Embryonic facial prominence (tissue), 1 donor: ENCODE measurements around the gene GANAB.
"Not testable (repeated sequence)": the region's sequence is repeated elsewhere in the genome, so short reads cannot be mapped to it uniquely, and the experiment has no call there.

Experiments
- DNase-seq: peaks from one replicate; pipeline ENCODE4 v3.0.0-alpha.2; 2016; ENCODE audit errors: extremely low spot score

The GANAB gene

DNA sequence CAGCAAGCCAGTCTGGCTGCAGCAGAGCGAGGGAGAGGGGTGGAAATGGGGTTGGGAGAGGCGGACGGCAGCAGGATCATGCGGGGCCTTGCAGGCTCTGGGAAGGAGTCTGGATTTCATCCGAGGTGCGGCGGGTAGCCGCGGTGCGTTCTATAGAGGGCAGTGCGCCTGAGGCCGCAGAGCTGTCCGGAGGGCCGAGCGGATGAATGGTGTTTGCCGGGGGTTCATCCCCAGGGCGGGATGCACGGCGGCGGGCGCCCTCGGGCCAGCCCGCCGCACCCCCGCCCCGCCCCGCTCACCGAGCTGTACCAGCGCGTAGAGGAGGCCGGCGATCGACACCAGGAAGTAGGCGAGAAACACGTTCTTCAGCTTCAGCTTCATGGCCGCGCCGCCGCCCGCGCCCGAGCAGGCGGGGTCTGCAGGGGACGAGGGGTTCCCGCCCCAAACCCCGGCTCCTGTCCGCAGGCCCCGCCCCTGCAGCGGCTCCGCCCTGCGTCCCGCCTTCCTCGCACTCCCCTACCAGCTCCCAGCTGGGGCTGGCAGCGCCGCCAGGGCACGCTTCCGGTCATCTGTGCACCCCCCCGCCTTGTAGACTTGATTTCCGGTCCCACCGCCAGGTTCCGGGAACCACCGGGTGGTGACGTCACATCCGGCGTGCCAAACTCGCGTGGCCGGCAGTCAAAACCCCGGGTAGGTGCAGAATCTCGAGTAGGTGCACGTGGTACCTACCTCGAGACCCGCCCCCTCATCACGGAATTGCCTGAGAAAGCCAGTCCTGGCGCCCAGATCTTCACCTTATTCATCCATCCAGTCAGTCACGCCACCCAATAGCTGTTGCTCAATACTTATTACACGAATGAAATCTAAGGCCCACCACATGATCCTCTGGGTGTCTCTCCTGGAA lies 24.6 kb downstream of the GANAB start, which contains the start of gene B3GAT3:
TSS of gene B3GAT3 (minus strand) at position 420 of the 904 bp plus-strand sequence. CDS start at position 381, 39 bp downstream.
- DNase-seq: peak; percentile 80

DNA sequence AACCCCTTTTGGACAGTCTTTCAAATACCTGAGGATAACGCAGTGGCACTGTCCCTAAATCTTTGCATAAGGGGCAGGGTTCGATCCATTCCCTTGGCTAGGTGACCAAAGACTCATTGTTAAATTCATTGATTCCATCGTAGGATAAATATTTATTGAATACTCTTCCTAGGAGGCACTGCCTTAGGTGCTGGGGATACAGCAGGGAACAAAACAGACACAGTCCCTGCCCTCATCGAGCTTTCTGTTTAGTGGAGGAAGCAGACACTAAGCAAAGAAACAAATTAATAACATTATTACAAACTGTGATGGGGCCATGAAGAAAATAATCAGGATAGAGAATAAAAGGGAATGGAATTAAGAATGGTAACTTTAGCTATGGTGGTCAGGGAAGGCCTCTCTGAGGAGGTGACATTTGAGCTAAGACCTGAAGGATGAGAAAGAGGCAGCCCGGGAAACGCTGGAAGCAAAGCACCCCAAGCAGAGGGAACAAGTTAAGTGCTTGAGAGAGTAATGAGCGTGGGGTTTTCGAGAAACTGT lies 25.3 kb downstream of the GANAB start:
- DNase-seq: no peak

DNA sequence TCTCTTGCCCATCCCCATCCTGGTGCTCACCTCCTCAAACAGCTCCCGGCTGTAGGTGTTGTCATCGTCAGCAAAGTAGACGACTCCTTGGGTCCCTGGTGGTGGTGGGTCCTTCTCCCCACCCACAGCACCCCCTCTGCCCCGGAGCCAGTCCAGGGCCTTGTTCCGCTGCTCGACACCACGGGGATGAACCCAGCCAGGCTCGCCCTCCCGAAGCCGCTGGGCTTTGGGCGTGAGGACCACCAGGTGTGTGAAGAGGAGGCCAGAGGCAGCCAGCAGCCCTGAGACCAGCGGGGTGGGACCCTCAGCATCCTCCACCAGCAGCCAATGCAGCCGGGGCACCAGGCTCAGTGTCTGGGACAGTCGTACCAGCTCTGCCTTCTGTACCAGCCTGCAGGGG lies 29.5 kb downstream of the GANAB start:
- not testable (repeated sequence) for DNase-seq

DNA sequence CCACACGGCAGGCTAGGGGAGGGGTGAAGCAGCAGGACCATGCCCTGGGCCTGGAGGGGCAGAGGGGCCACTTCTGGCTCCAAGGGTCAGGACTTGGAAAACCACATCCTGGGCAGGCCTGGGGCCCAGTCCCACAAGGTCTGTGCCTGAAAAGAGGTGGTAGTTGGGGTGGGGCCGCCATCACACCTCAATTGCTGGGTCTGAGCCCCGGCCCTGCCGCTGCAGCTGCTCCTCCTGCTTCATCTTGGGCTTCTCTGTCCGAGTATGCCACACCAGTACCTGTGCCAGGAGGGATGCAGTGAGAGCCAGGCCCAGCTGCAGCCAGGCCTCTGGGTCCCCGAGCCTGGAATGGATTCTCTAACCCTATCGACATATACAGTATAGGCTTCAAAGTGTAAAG lies 30.9 kb downstream of the GANAB start:
- DNase-seq: no peak

DNA sequence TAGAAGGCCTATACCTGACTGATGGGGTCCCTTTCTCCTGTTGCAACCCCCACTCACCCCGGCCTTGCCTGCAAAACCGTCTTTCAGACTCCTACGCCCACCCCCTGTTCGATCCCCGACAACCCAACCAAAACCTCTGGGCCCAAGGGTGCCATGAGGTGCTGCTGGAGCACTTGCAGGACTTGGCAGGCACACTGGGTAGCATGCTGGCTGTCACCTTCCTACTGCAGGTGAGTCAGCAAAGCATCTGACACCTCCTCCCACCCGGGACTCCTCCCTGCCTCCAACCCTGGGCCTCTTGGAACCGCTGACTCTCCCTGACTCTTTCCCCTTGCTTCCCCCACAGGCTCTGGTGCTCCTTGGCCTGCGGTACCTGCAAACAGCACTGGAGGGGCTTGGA lies 32.1 kb downstream of the GANAB start:
- no peak for DNase-seq

DNA sequence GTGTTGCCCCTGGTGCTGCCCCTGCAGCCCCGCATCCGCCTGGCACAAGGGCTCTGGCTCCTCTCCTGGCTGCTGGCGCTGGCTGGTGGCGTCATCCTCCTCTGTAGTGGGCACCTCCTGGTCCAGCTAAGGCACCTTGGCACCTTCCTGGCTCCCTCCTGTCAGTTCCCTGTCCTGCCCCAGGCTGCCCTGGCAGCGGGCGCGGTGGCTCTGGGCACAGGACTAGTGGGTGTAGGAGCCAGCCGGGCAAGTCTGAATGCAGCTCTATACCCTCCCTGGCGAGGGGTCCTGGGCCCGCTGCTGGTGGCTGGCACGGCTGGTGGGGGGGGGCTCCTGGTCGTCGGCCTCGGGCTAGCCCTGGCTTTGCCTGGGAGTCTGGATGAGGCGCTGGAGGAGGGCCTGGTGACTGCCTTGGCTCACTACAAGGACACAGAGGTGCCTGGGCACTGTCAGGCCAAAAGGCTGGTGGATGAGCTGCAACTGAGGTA lies 33.1 kb downstream of the GANAB start:
- no peak for DNase-seq

DNA sequence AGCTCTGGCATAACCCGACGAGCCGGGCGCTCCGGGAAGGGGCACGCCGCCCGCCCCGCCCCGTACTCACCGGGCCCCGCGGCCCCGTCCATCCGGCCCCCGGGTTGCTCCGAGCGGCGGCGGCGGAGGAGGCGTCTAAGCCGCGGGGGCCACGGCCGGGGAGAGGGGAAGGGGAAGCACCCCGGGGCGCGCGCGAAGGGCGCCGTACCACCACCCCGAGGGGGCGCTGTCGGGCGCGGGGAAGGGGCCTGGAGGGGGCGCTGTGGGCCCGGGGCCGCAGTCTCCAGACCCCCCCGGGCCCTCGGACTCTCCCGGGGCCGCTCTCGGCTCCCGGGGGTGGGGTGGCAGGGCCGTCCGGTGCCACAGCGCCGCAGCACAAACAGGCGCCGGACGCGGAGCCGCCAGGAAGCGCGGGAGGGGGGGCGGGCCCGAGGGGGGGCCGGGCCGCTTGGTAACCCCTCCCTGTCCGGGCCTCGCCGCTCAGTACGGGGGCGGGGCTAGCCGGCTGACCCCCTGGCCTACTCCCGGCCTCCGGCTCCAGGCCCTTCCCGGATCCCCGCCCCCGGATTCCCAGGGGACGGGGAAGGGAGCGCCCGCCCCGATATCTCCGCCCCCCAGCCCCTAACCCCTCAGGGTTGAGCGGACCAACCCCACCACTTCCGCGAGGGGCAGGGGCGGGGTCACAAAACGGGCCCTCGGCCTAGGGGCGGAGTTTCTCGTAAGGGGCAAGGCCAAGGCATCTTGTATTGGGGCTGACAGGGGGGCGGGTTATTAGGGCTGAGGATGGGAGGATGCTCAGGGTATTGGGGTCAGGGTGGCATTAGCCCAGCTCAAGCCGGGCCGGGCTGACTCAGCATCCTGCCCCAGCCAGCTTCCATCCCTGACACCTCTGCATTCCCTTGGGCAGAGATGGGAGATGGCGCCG lies 33.8 kb downstream of the GANAB start, which contains the start of the genes EML3 and ROM1:
TSS of gene EML3 (minus strand) at position 410 of the 925 bp plus-strand sequence. CDS start at position 92, 318 bp downstream.
TSS of gene ROM1 (plus strand) at position 892 of the 925 bp plus-strand sequence. CDS start at position 917, 25 bp downstream.
- DNase-seq: no peak

DNA sequence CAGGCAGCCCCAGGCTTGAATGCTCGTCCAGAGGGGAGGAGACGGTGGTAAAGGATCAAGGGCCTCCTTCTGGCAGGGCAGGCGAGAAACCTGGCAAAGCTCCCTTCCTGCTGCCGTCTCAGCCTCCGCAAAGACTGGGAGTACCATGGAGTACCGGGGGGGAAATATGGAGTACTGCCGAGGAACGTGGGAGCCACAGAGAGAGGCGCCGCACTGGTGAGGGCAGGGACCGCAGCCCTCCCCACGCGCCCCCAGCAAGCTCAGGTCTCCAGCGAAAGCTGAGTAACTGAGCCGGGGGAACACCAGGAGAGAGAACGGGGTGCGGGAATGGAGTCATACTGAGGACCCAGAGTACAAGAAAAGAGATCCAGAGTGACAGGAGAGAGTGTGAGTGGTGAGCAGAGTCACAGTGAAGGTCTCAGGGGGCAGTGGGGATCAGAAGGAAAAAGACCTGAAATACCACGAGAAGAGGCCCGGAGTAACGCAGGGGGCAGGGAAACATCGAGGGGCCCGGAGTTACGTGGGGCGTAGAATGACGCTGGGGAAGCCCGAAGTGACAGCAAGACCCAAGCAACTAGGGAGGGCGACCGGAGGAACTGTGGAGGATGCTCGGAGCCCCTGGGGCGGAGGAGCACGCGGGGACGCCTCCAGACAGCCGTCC lies 34.6 kb downstream of the GANAB start:
- no peak for DNase-seq

DNA sequence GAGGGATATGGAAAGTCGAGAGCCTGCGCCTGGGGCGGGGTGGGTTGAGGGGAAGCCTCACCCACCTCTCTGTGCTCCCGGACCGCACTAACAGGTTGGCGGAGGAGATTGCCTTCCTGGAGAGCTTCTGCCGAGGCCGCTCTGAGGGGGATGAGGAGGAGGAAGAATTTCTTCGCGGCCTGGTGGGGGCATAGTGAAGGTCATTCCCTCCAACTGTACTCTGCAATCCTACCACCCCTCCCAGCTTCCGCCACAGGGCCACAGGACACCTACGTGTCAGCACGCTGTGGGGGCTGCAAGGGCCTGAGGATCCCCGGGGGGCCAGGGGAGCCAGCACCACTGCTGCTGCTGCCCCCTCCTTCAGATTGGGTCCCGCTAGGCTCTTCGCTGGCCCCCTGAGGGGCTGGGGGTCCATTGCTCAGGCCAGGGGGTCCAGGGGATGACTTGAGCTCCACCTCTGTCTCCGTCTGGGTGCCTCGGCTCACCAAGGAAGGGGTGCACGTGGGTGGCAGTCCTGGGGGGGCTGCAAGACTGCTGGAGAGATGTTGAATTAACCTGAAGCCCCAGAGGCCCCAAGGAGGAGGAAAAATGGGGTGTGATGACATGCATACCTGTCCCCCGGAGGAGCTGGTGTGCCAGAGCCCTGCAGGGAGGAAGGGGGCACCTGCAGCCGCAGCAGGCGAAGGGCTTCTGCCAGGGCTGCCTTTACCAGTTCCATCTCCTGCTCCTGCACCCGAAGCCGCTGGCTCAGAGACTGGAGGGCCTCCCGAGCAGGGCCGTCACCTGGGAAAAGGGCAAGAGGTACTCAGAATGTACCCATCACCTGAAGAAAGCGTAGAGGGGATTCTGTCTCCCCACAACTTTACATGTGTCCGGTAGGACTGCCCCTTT lies 35.4 kb downstream of the GANAB start:
- no peak for DNase-seq

DNA sequence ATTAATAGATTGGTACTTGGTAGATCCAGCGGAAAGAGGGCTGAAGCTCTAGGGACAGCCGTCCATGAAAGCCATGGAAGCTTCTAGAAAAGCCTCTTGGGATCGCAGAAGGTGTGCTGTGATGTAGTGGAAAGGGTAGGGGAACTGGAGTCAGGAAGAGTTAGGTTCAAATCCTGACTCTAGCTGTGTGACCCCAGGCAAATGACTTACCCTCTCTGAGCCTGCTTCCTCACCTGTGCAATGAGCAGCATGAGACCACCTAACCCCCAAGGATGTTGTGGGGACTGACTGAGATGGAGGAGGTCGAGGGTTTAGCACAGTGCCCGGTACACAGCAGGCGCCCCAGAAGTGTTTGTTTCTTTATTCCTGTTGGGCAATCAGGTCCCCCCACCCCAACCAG lies 36.0 kb downstream of the GANAB start:
- DNase-seq: no peak

DNA sequence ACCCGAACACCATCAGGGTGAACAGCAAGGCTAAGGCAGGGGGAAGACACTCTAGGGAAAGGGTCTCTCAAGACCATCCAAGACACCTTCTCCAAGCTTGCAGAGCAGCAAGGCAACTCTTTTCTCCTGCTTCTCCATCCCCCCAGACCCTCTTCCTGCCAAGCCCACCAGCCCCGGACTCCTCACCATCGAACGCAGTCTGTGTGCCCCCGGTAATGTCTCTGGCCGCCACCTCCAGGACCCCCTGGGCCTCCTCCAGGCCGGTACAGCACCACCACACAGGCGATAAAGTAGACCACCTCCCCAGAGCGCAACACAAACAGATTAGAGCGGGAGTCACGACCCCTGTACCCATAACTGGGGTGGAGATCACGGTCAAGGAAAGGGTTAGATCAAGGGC lies 37.6 kb downstream of the GANAB start:
- DNase-seq: no peak

DNA sequence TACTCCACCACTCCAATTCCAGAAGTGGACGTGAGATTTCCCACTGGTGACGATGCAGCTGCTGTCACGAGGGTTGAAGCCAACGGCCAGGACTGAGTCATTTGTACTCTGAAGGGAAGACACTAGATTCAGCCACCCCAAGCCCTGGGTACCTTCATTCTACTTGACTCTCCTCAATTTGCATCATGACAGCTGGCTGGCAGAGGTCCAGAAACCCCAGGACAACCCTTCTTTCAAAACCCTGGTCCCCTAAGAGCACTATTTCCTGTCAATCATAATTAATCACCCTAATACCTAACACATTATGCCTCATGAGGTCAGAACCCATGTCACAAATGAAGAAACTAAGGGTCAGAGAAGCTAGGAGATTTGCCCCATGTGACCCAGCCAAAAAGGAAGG lies 38.7 kb downstream of the GANAB start:
- no peak for DNase-seq

DNA sequence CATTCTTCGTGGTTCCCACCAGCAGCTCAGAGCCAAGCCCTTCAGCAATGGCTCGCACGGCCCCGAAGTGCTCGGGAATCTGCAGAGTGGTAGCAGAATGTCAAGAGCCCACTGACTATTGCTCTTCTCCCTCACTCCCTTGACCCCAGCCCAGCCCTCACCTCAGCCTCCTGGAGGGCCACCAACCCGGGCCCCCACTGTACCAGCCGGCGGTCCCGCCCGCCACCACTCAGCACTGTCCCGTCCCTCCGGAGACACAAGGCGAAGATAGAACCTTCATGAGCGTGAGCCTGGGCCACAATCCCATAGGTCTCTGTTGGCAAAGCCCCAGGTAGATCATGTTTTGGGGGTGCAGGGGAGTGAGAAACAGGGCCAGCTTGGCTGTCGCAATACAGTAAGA lies 40.5 kb downstream of the GANAB start:
- no peak for DNase-seq

DNA sequence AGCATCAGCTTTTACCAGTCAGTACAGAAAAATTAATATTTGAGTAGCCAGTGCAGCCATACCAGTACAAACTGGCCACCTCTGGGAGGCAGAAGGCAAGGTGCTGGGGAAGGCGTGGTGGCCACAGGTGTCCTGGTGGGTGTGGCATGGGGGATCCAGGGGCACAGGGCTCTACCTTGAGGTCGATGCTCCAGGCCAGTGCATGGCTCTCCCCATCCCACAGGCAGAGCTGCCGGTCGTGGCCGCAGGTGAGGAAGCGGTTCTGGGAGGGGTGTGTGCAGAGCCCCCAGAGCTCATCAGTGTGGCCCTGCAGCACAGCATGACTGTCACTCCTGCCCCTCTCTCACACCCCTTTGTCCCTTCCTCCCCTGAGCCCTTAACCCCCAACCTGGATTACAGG lies 40.9 kb downstream of the GANAB start:
- DNase-seq: no peak

DNA sequence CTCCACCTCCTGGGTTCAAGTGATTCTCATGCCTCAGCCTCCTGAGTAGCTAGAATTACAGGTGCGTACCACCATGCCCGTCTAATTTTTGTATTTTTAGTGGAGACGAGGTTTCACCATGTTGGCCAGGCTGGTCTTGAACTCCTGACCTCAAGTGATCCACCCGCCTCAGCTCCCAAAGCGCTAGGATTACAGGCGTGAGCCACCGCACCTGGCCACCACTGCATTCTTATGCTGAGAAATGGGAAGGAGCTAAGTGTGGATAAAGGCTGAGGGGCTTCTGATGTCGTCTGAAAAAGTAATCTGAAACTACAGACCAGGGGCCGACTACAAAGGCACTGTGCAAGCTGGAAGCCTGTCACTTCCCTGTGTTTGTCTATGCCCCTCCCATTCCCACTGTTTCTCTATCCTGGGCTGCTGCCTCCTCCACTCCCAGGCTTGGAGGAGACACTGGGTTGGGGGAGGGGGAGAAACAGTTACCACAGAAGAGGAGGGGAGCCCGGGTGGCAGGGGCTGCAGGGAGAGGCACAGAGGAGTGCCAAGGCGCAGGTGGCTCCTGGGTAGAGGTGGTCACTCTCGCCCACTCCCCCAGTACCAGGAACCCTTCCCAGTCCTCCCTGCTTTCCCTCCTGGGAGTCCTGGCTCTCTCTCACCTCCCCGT lies 41.8 kb downstream of the GANAB start:
- DNase-seq: no peak

DNA sequence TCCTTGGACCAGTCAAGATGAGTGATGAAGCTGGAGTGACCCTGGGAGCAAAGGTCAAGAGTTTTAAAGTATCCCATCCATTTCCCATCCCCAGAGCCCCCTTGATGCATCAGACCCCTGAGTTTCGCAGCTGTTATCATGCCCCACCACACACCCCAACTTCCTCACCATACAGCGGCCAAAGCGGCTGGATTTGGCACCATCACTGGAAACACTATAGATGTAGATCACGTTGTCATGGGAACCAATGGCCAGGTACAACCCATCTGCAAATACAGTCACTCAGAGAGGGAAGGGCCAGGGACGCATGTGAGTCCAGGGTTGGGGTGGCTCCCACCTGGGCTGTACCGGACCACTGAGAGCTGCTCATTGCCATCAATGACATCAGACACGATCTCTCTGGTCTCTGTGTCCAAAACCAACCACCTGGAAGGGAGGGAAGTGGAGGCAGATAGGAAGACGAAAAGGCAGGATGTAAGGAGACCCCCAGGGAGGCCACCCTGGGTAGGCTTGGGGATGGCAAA lies 42.6 kb downstream of the GANAB start:
- DNase-seq: no peak

DNA sequence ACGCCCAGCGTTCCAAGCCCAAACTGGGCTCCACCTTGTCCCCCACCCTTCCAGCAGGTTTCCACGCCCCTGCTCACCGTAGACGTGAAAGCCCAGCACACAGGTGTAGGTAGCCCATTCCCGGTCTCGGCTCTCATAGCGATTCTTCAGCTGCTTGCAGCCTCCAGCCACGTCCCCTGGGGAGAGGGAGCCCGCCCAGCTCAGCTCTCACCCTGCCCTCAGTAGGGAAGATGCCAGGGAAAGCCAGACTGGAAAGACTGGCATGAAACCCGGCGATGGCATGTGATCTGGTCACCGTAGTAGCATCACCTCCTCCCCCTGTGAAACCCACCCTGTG lies 43.4 kb downstream of the GANAB start:
- no peak for DNase-seq

DNA sequence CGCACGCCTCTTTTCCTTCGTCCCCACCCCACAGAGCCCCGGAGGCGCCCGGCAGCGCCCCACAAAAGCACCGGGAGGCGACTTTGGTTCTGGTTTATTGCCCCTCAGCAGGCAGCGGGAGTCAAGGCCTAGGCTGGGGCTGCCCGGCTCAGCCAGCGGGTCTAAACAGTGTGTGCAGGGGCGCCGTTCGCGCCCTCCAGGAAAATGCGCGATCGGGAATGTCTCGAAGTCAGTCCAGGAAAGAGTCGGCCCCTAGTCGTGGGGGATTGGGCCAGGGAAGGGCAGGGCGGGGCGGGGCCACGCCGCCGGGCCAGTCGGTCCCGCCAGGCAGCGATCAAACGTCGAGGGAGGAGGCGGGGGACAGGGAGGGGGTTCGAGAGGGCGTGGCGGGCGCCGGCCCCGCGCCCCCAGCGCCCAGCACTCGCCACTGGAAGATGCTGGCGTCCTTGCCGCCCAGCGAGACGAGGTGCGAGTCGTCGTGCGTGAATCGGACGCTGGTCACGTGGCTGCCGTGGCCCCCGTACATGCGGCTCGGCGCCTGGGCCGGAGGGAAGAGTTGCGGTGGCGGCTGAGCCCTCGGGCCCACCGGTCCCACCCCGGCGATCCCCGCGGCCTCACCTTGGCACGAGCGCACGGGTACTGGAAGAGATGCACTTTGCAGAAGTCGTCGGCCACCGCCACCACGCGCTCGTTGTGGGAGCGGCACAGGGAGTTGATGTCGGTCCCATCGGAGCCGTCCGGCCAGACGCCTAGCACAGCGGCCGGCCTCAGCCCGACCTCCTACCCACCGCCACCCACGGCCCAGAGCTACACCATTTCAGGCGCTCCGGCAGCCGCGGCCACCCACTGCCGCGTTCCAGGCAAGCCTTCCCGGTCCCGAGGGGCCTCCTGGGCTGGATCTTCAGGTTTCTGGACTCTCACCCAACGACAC lies 44.0 kb downstream of the GANAB start:
- no peak for DNase-seq
